GM21529 (cell line): ENCODE data around the gene STK10.
A peak's percentile ranks its signal among the peaks of the same experiment; 100 is the strongest.

ENCODE experiments used
- ATAC-seq: cut with Tn5 transposase; IDR thresholded peaks from one replicate; pipeline ENCODE4 v1.9.1; 2021; ENCODE audit not compliant: unreplicated experiment

Gene STK10

DNA sequence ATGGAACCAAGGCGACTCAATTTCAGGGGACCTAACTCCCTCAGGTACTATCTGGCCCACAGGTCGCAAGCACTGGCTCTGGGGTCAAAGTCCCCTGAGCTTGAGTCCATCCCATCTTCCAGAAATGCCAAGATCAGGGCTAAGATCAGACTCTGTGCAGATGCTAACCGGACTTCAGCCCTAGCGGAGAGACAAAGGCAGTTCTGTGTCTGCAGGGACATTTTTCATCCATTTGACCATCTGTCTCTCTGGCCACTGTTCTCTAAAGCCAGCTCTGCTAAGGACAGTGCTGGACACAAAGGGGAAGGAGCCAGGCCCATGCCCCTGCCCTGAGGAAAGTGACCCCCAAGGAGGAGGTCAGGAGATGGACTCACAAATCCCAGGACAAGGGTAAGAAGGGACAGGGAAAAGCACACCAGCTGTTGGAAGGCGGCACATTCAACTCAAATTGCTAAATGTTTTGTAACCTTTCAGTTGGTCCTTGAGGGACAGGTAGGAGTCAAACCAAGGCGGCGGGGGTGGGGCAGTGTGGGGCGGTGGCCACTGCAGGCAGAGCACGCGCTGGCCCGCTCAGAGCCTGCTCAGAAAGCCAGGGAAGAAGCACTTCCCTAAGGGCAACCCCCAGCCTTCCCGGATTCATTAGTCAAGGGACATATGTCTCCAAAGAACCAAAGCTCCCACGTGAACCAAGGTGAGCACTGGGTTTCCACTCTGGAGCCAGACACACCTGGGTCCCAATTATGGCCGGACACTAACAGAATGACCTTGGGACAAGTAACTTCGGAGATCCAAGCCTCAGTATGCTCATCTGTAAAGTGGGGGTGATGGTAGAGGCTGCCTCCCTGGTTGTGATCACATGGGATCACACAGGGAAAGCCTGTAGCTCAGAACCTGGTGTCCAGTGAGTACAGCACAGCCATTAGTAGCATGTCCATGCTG, 42.8 kb downstream of the STK10 start:
- no peak for ATAC-seq

- ATAC-seq: peak; percentile 89
Measured at GRCh38 chr5:172144291-172144815, 43.7 kb downstream of the STK10 start.

DNA sequence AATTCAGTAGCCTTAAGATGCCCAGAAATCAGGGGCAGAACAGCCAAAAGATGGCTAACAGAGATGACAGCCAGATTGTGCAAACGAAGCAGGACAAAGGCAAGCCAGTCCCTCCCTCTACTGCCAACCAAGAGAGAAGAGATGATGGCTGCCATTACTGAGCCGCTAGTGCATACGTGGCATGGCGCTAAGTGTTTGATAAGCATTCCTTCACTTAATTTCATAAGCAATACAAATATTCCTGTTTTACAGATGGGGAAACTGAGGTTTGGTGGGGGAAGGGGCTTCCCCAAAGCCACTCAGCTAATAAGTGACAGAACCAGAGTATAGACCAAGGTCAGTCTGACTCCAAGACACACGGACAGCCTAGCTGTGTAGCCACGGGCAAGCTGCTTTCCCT, 44.1 kb downstream of the STK10 start:
- no peak for ATAC-seq

DNA sequence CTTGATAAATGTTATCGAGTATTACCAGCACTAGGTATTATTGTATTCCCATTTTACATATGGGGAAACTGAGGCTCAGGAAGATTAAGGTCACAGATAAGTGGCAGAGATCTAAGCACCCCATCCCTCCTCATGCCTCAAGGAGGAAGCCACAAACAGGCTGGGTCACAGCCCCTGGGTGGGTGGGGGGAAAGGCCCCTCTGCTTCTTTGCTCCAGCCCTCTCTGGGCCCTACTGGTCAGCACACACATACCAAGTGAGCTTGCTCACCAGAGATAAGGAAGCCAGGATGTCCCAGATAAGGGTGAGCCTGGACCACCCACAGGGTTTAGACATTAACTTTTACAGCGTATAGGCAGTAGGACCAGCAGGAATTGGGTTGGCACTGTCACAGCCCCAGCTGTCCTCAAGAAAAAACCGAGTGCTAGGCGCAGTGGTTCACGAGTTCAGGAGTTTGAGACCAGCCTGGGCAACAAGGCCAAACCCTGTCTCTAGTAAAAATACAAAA, 45.3 kb downstream of the STK10 start:
- ATAC-seq: no peak

DNA sequence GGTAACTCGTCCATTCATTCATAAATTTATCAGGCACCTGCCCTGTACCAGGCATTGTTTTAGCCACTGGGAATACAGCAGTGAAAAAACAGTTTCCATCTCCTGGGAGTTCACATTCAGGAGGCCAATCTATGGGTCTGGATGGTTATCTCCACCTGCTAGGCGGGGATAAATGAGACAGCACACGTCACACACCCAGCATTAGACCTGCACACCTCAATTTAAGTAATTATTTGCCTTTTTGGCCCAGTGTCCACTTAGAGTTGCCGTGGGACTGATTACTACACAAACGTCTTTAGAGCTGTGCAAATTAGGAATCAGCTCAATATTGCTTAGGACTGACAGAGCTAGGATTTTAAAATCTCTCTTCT, 46.1 kb downstream of the STK10 start:
- no peak for ATAC-seq

DNA sequence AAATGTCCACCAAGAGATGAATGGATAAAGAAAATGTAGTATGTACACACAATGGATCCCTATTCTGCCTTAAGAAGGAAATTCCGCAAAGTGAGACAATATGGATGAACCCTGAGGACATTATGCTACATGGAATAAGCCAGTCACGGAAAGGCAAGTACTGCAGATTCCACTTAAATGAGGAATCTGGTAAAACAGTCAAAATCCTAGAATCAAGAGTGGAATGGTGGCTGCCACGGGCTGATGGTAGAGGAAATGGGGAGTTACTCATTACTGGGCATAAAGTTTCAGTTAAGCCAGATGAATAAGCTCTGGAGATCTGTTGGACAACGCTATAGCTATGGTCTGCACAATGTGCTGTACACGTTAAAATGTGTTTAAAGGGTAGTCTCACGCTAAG, 47.2 kb downstream of the STK10 start:
- ATAC-seq: no peak

GRCh38 chr5:172140120-172140519, 47.9 kb downstream of the STK10 start:
- no peak for ATAC-seq

GRCh38 chr5:172137046-172137445, 51.0 kb downstream of the STK10 start:
- no peak for ATAC-seq

GRCh38 chr5:172133359-172134029, 54.5 kb downstream of the STK10 start:
- ATAC-seq: no peak

DNA sequence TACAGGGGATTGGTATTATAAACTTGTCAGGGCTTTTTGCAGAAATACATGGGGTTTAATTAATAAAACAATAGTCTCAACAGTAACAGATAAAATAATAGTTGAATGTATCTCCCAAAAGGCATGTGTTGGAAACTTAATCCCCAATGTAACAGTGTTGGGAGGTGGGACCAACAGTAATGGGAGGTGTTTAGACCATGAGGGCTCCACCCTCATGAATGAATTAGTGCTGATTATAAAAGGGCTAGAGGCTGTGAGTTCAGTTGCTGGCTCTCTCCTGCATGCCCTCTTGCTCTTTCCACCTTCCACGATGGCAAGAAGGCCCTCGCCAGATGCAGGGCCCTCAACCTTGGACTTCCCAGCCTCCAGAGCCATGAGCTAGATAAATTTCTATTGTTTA, 56.3 kb downstream of the STK10 start:
- ATAC-seq: no peak

- ATAC-seq: no peak
Measured at GRCh38 chr5:172129256-172129910, 58.6 kb downstream of the STK10 start.

GRCh38 chr5:172127581-172127980, 60.4 kb downstream of the STK10 start:
- ATAC-seq: no peak

GRCh38 chr5:172123269-172123692, 64.7 kb downstream of the STK10 start:
- no peak for ATAC-seq

- no peak for ATAC-seq
Measured at GRCh38 chr5:172119921-172120688, 67.9 kb downstream of the STK10 start.

- ATAC-seq: no peak
Measured at GRCh38 chr5:172118891-172119290, 69.1 kb downstream of the STK10 start.

DNA sequence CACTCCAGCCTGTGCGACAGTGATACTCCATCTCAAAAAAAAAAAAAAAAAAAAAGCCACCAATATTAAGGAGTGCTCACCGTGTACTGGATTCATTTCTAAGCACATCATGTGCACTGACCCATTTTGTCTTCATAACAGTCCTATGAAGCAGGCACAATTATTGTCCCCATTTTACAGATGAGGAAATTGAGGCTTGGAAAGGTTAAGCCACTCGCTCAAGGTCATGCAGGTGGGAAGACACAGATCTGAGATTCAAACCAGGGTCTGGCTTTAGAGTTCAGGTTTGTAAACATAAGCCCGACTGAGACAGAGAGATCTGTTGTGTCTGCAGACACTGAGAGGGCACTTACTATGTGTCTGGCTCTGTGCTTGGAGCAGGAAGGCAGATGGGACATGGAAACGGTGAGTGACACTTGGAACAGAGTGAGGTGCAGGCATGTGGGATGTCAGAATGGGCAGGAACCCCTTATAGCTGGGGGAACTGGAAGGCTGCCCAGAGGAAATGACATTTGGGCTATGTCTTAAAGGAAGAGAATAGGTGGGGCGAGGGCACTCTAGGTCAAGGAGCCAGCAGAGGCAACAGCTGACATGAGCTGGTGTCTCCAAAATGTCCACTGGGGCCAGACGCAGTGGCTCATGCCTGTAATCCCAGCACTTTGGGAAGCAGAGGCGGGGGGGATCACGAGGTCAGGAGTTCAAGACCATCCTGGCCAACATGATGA, 69.9 kb downstream of the STK10 start:
- no peak for ATAC-seq

- no peak for ATAC-seq
Measured at GRCh38 chr5:172115541-172115982, 72.5 kb downstream of the STK10 start.

DNA sequence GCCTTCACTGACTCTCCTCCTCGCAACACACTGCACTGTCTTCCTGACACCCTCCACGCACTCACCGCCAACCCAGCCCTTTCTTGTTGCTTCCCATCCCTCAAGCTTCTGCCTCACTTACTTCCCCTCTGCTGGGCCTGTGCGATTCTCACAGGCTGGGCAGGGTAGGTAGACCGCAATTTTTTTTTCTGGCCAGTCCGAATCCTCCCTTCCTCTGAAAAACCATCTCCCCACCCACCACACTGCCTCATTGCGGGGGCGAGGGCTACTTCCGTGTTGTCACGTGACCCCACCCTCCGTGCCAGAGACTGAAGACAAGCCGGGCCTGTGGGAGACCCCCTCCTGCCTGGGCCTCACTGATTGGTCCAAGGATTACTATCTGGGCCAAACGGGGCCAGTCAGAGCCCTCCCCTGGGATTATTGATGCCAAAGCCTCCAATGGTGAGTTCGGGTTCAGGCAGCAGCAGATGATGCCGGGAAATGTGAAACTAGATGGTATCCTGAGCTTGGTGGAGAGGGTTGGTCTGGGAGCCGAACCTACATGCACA, 73.1 kb downstream of the STK10 start:
- peak; percentile 51 for ATAC-seq

DNA sequence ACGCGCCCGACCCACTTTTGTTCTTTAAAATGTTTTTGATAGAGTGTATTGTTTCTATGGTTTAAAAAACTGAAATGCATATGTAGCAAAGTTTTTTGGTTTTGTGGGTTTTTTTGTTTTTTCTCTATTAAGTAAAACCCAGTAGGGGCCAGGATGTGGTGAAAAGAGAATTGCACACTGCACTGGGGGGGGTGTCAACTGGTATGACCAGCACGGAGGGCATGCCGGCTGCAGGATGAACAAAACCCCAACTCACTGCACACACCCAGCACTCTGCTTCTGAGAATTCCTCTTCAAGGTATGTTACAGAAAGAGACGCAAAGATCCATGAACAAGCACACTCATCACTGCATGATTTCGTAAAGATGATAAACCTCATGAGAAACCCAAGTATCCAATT, 75.0 kb downstream of the STK10 start:
- no peak for ATAC-seq

DNA sequence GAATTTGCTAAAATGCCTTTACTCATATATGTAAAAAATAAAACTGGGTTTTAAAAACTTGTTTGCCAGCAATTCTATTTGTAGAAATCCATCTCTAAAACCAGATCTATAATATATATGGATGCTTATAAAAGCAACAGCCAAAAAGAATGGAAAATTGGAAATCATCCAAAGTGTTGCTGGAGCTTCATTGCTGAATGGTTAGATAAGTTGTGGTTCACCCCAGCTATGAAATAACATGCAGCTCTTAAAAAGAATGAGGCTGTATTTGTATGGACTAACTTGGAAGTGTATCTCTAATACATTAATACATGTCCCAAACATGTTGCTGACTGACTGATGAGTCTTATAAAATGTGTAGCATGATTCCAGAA, 76.2 kb downstream of the STK10 start:
- no peak for ATAC-seq
